ENCODE data around the gene INF2.

INF2 gene

GRCh38 chr14:104689109-104689880 is at the start of gene INF2:
Gene INF2 (plus strand): TSS chr14:104689618. CDS start chr14:104701366, 11,748 bp downstream.
- peak within 1 kb of the TSS; percentile 88 for H3K4me3 ChIP-seq (ENCODE audit: low read depth, low read length)
- no peaks in the 10 kb centered on the region for H3K27me3 ChIP-seq (replicated peaks)
- H3K36me3 ChIP-seq (replicated peaks): peaks cover 2% of the 10 kb centered on the region
- in situ Hi-C loops (cut with HindIII; ENCODE audit: low pct_ligation_motif_present, low sequenced_read_pairs): no loop called here
- TF ChIP-seq CTCF (IDR thresholded peaks at IDR 0.05; ENCODE audit: low read depth, low read length, missing control alignments): no peak
- H3K27ac ChIP-seq: peak within 1 kb of the TSS; percentile 42
- DNase-seq: no peak

- in situ Hi-C loops (cut with HindIII; ENCODE audit: low pct_ligation_motif_present, low sequenced_read_pairs): no loop called here
- no peak overlapping the region for H3K27ac ChIP-seq
- DNase-seq: peak; percentile 22
- no peaks in the 10 kb centered on the region for H3K27me3 ChIP-seq (replicated peaks)
- H3K36me3 ChIP-seq (replicated peaks): no peaks in the 10 kb centered on the region
- H3K4me3 ChIP-seq (ENCODE audit: low read depth, low read length): no peak overlapping the region
- peak; percentile 96 for TF ChIP-seq CTCF (IDR thresholded peaks at IDR 0.05; ENCODE audit: low read depth, low read length, missing control alignments)
These were observed 49.4 kb upstream of the INF2 start for GRCh38 chr14:104639885-104640548.

- DNase-seq: no peak
- no peak overlapping the region for H3K27ac ChIP-seq
- H3K4me3 ChIP-seq (ENCODE audit: low read depth, low read length): no peak overlapping the region
- no peaks in the 10 kb centered on the region for H3K27me3 ChIP-seq (replicated peaks)
- no peaks in the 10 kb centered on the region for H3K36me3 ChIP-seq (replicated peaks)
- in situ Hi-C loops (cut with HindIII; ENCODE audit: low pct_ligation_motif_present, low sequenced_read_pairs): no loop called here
- TF ChIP-seq CTCF (IDR thresholded peaks at IDR 0.05; ENCODE audit: low read depth, low read length, missing control alignments): no peak
These were observed 48.7 kb upstream of the INF2 start for GRCh38 chr14:104640681-104641080.

- H3K4me3 ChIP-seq (ENCODE audit: low read depth, low read length): no peak overlapping the region
- no peak overlapping the region for H3K27ac ChIP-seq
- no peaks in the 10 kb centered on the region for H3K36me3 ChIP-seq (replicated peaks)
- DNase-seq: no peak
- H3K27me3 ChIP-seq (replicated peaks): no peaks in the 10 kb centered on the region
- TF ChIP-seq CTCF (IDR thresholded peaks at IDR 0.05; ENCODE audit: low read depth, low read length, missing control alignments): no peak
- in situ Hi-C loops (cut with HindIII; ENCODE audit: low pct_ligation_motif_present, low sequenced_read_pairs): no loop called here
These were observed 47.5 kb upstream of the INF2 start for GRCh38 chr14:104641753-104642539.

- DNase-seq: no peak
- H3K27me3 ChIP-seq (replicated peaks): no peaks in the 10 kb centered on the region
- in situ Hi-C loops (cut with HindIII; ENCODE audit: low pct_ligation_motif_present, low sequenced_read_pairs): no loop called here
- H3K36me3 ChIP-seq (replicated peaks): no peaks in the 10 kb centered on the region
- no peak for TF ChIP-seq CTCF (IDR thresholded peaks at IDR 0.05; ENCODE audit: low read depth, low read length, missing control alignments)
- H3K4me3 ChIP-seq (ENCODE audit: low read depth, low read length): no peak overlapping the region
- H3K27ac ChIP-seq: no peak overlapping the region
These were observed 46.9 kb upstream of the INF2 start for GRCh38 chr14:104642540-104642868.
